WERI-Rb-1 (cell line): ENCODE data around the gene POLR2I.
"Not testable (repeated sequence)": the region's sequence is repeated elsewhere in the genome, so short reads cannot be mapped to it uniquely, and the experiment has no call there.

Experiments
- DNase-seq: peaks from one replicate; pipeline ENCODE4 v3.0.0-alpha.2; 2020
- H3K27ac ChIP-seq: fragments of 250-450 bp; sonication (Bioruptor Pico); 2 replicates; pipeline ENCODE4 v1.5.1; 2020; ENCODE audit warnings: mild to moderate bottlenecking, moderate library complexity
- H3K27me3 ChIP-seq: fragments of 250-450 bp; sonication (Bioruptor Pico); 2 replicates; pipeline ENCODE4 v1.5.1; 2021; ENCODE audit warnings: mild to moderate bottlenecking, low read depth, moderate library complexity; ENCODE audit not compliant: insufficient read depth, severe bottlenecking
- H3K36me3 ChIP-seq: fragments of 250-450 bp; sonication (Bioruptor Pico); 2 replicates; pipeline ENCODE4 v1.5.1; 2020; ENCODE audit warnings: mild to moderate bottlenecking, moderate library complexity
- H3K4me3 ChIP-seq: 2 replicates; pipeline ENCODE4 v1.5.1; 2011; ENCODE audit warnings: low read depth, mild to moderate bottlenecking, control low read depth, low read length
- H3K9me3 ChIP-seq: fragments of 250-450 bp; sonication (Bioruptor Pico); 2 replicates; pipeline ENCODE4 v1.5.1; 2021; ENCODE audit warnings: mild to moderate bottlenecking, moderate library complexity; ENCODE audit not compliant: severe bottlenecking
- CTCF ChIP-seq: IDR thresholded peaks from 2 replicates; pipeline ENCODE4 v1.5.1; 2011; ENCODE audit warnings: low read depth, mild to moderate bottlenecking, control low read depth, inconsistent platforms, low read length

Gene POLR2I

GRCh38 chr19:36081894-36082293 lies 32.8 kb downstream of the POLR2I start:
- peaks cover 64% of the 10 kb centered on the region for H3K36me3 ChIP-seq
- H3K9me3 ChIP-seq, result no peaks in the 10 kb centered on the region
- TF ChIP-seq CTCF, result no peak
- no peak for DNase-seq
- no peaks in the 10 kb centered on the region for H3K27me3 ChIP-seq
- H3K4me3 ChIP-seq, result no peak overlapping the region
- H3K27ac ChIP-seq, result no peak overlapping the region

- H3K27ac ChIP-seq, result no peak overlapping the region
- TF ChIP-seq CTCF, result no peak
These were observed 33.3 kb downstream of the POLR2I start for GRCh38 chr19:36081385-36081784.

GRCh38 chr19:36079389-36079945 lies 35.2 kb downstream of the POLR2I start:
- H3K36me3 ChIP-seq, result peaks cover 62% of the 10 kb centered on the region
- no peak for TF ChIP-seq CTCF
- H3K4me3 ChIP-seq, result no peak overlapping the region
- DNase-seq, result no peak
- H3K27ac ChIP-seq, result no peak overlapping the region
- H3K27me3 ChIP-seq, result no peaks in the 10 kb centered on the region
- no peaks in the 10 kb centered on the region for H3K9me3 ChIP-seq

More at GRCh38 chr19:36081385-36081784, 33.3 kb downstream of the POLR2I start:
- Histone ChIP-seq H3K36me3 (peaks cover 61% of the 10 kb centered on the region), H3K27me3 (no peaks in the 10 kb centered on the region), H3K4me3 (no peak overlapping the region), H3K9me3 (no peaks in the 10 kb centered on the region)
- no peak for DNase-seq

GRCh38 chr19:36073121-36073876 lies 41.4 kb downstream of the POLR2I start:
- TF ChIP-seq CTCF, result no peak
- Histone ChIP-seq H3K36me3 (peaks cover 58% of the 10 kb centered on the region), H3K27me3 (no peaks in the 10 kb centered on the region), H3K4me3 (no peak overlapping the region), H3K9me3 (no peaks in the 10 kb centered on the region), H3K27ac (no peak overlapping the region)
- no peak for DNase-seq

- H3K27me3 ChIP-seq, result no peaks in the 10 kb centered on the region
- H3K4me3 ChIP-seq, result no peak overlapping the region
- H3K9me3 ChIP-seq, result no peaks in the 10 kb centered on the region
- H3K27ac ChIP-seq, result no peak overlapping the region
- DNase-seq, result no peak
- peaks cover 65% of the 10 kb centered on the region for H3K36me3 ChIP-seq
- no peak for TF ChIP-seq CTCF
These were observed 42.6 kb downstream of the POLR2I start for GRCh38 chr19:36072081-36072480.

GRCh38 chr19:36068810-36069499 lies 45.7 kb downstream of the POLR2I start:
- H3K27ac ChIP-seq, H3K9me3 ChIP-seq, H3K4me3 ChIP-seq, DNase-seq, H3K27me3 ChIP-seq: not testable (repeated sequence)
- H3K36me3 ChIP-seq, result peaks cover 67% of the 10 kb centered on the region
